Jurkat, Clone E6-1 (cell line): ENCODE data around the gene NKD1.

Experiments used
- DNase-seq: peaks from one replicate; pipeline ENCODE4 v3.0.0-alpha.2; 2011; ENCODE audit warnings: low read depth, low spot score
- H3K4me3 ChIP-seq: 2 replicates; pipeline ENCODE4 v1.5.1; 2011; ENCODE audit warnings: mild to moderate bottlenecking, low read length, control low read depth, moderate library complexity

The NKD1 gene

GRCh38 chr16:50553182-50553710, 5.0 kb downstream of the NKD1 start:
- DNase-seq, result no peak
- H3K4me3 ChIP-seq, result no peak overlapping the region

GRCh38 chr16:50553731-50554360, 5.7 kb downstream of the NKD1 start:
- DNase-seq, result no peak
- H3K4me3 ChIP-seq, result no peak overlapping the region

DNA sequence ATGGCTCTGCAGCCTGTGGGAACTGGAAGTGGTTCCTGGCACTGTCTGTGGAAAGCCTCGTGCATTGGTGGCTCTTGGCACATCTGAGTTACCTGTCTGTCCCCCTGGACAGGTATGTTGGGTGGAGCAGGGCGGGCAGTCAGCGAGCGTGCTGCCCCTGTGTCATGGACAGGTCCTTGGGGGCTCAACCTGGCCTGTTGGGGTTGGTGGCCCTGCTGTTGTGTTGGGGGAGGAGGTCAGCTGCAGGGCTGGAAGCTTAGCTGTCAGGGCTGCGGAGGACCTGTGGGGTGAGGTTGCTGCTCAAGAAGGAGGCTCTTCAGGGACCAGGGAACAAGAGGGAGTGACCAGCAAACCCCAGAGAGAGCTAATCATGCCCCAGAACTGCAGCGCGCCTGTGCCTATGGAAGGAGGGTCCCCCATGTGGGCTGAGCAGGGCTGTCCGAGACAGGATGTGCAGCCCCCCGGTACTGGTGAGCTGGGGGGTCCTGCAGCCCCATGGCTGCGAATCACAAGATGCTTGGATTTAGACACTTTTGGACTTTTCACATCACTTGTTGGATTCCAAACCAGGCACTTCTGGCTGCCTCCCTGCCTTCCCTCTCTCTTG, 7.2 kb downstream of the NKD1 start:
- DNase-seq, result no peak
- H3K4me3 ChIP-seq, result no peak overlapping the region

DNA sequence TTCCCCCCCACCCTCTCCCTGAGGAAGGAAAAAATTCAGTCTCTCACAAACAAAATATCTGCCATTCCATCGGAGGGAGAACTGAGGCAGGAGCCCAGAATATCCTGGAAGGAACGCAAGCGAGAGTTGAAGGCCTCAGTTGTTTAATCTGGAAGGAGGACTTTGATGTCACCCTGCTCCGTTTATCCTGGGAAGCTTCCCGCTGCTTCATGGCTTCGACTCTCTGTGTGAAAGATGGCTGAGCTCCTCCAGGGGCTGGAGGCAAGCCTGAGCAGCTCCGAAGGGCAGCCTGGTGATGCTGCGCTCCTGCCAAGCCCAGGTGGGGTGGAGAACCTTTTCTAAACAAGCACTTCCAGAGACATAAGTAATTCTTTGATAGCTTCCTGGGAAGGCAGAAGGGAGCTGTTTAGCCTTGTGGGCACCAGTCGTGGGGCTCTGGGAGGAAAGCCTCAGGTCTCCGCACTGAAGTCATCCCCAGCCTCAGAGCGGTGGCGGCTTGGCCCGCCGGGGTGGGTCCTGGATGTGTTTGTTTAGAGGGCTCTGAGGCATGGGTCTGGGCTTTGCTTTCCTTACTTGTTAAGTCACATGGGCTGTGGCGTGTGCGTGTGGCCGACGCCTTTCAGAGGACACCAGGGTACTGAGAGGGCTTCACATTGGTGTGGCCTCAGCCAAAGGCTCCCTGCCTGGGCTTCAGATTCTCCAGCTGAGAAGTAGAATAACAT, 7.9 kb downstream of the NKD1 start:
- no peak for DNase-seq

DNA sequence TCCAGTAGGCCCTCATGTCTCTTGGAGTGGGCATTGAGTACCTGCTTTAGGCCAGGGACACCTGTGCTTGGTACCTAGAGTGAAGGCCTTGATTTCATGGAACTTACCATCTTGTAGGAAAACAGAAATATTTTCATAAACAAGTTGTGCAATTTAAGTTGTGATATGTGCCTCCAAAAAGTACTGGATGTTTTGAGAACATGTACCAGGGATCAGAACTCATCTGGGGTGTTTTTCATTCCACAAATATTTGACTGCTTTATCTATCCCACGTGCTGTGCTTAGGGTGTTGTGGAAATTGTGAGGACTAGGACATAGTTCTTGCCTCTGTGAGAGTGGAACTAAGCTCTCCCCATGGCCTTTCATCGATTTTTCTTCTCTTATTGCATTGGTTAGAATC, 8.8 kb downstream of the NKD1 start:
- no peak overlapping the region for H3K4me3 ChIP-seq
- no peak for DNase-seq

More for the DNA sequence above, 7.9 kb downstream of the NKD1 start:
- H3K4me3 ChIP-seq, result no peak overlapping the region

DNA sequence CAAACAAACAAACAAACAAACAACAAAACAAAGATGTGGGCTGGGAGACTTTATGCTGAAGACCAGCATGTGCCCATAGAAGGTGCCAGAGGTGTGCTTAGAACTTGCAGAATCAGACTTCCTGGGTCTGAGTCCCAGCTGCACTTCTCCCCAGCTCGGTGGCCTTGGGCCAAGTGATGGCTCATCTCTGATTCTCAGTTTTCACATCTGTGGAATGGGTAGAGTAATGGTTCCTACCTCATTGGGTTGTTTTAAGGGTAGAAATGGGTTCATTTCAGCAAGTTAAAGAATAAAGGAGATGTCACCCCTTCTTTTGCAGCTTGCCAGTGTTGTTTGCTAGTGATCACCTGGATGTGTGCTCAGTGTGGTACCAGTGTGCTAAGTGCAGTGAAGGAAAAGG, 10.7 kb downstream of the NKD1 start:
- DNase-seq, result no peak
- H3K4me3 ChIP-seq, result no peak overlapping the region

DNA sequence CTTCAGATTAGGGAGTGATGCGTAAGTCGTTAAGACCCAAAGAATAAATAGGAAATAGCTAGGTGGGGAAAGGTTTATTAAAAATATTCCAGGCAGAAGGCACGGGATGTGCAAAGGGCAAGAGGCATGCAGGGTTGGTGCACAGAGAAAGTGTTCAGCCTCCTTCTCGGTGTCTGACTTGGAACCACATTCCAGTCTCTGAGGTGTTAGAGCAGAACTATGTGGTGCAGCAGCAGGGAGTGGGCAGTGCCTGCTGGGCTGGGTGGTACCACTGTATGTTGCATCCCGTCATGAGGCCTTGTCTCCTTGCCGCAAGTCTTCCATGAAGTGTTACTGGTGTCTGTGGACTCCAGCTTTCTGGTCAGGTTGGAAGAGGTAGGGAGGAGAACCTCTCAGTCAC, 11.1 kb downstream of the NKD1 start:
- no peak overlapping the region for H3K4me3 ChIP-seq

GRCh38 chr16:50559804-50560514, 11.8 kb downstream of the NKD1 start:
- DNase-seq, result no peak
- H3K4me3 ChIP-seq, result no peak overlapping the region

More for the DNA sequence above, 11.1 kb downstream of the NKD1 start:
- no peak for DNase-seq

- no peak overlapping the region for H3K4me3 ChIP-seq
- DNase-seq, result no peak
Observed at GRCh38 chr16:50560903-50561863, 13.0 kb downstream of the NKD1 start.

DNA sequence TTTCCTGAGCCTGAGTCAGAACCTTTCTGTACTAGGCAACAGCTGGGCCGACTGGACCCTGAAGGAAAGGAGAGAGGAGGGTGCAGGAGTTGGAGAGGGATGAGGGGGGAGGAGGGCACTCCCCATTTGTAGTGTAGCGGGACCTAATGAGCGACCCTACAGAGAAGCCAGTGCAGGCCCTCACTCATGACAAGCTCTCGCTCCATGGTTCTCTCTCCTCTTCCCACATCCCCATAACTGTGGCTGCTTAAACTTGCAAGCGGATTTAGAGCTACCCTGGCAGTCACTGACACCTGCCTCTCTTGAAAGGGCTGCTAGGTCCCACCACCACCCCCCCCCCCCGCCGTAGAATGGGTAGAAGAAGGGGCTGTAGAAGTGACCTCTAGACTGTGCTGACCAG, 14.5 kb downstream of the NKD1 start:
- no peak for DNase-seq
- no peak overlapping the region for H3K4me3 ChIP-seq

- no peak overlapping the region for H3K4me3 ChIP-seq
- no peak for DNase-seq
Observed at GRCh38 chr16:50563989-50564388, 15.8 kb downstream of the NKD1 start.

GRCh38 chr16:50565428-50565827, 17.2 kb downstream of the NKD1 start:
- no peak for DNase-seq
- no peak overlapping the region for H3K4me3 ChIP-seq

- DNase-seq, result no peak
- no peak overlapping the region for H3K4me3 ChIP-seq
Observed at GRCh38 chr16:50566014-50566962, 18.1 kb downstream of the NKD1 start.

GRCh38 chr16:50567651-50568050, 19.5 kb downstream of the NKD1 start:
- DNase-seq, result no peak
- no peak overlapping the region for H3K4me3 ChIP-seq

DNA sequence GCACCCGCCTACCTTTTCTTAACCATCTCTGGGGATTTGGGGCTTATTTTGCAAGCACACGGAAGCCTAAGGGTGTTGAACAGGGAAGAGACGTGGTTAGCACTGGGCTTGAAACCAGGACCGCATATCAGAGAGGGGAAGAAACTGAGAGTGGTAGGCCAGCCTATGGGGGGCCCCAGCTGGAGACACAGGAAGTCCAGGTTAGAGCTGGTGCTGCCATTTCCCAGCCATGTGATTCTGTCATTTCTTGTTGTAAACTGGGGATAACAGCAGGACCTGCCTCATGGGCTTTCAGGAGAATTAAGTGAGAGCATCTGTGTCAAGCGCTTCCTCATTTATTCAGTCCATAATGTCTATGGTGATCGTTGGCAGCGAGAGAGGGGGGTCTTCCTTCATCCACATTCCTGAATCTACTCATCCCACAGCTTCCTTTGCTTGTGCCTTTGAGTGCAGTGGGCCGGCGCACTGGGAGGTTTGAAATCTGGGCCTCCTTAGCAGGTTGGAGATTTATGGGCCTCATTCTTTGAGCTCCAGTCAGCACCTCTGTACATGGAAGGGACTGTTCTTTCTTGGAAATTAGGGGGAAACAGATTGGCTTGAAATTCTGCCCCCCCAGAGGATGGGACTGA, 20.1 kb downstream of the NKD1 start:
- no peak overlapping the region for H3K4me3 ChIP-seq
- DNase-seq, result no peak

DNA sequence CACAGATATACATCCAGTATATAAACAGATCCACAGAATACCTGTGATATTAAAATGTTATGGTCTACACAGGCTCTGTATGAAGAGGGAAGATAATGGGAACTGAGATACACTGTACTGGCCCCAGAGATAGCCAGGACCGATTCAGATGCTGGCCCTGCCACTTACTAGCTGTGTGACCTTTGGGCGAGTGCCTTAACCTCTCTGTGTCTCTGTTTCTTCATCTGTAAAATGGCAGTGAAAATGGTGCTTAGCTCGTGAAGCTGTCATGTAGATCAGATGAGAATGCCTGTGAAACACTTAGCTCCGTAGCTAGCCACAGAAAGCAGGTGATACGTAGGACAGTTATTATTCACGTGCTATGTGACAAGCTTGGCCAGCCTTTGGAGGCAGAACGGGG, 22.2 kb downstream of the NKD1 start:
- no peak overlapping the region for H3K4me3 ChIP-seq
- DNase-seq, result no peak
